Measurements from ENCODE around the gene BPIFB3.
"Not testable (repeated sequence)": the region's sequence is repeated elsewhere in the genome, so short reads cannot be mapped to it uniquely, and the experiment has no call there.

BPIFB3 gene

GRCh38 chr20:33112547-33113386, 59.1 kb downstream of the BPIFB3 start:
- in situ Hi-C loops (cut with MboI; ENCODE audit: low sequenced_read_pairs): no loop called here

- in situ Hi-C loops (cut with MboI; ENCODE audit: low sequenced_read_pairs): no loop called here
Observed at GRCh38 chr20:33113387-33113908, 59.7 kb downstream of the BPIFB3 start.

- in situ Hi-C loops (cut with MboI; ENCODE audit: low sequenced_read_pairs): not testable (repeated sequence)
Observed at GRCh38 chr20:33115501-33115900, 61.8 kb downstream of the BPIFB3 start.

GRCh38 chr20:33119725-33120720, 66.3 kb downstream of the BPIFB3 start:
- in situ Hi-C loops (cut with MboI; ENCODE audit: low sequenced_read_pairs): no loop called here

- in situ Hi-C loops (cut with MboI; ENCODE audit: low sequenced_read_pairs): no loop called here
Observed at GRCh38 chr20:33120934-33121333, 67.2 kb downstream of the BPIFB3 start.

- in situ Hi-C loops (cut with MboI; ENCODE audit: low sequenced_read_pairs): not testable (repeated sequence)
Observed at GRCh38 chr20:33122297-33122696, 68.6 kb downstream of the BPIFB3 start.
